ENCODE measurements around the gene ZDHHC7. TPM values are rescaled to one million over a fixed set of nuclear protein-coding genes. Genes with fewer than 3 reads are reported as not detected.
A peak's percentile ranks its signal among the peaks of the same experiment; 100 is the strongest.
"Not testable (repeated sequence)": the region's sequence is repeated elsewhere in the genome, so short reads cannot be mapped to it uniquely, and the experiment has no call there.

ZDHHC7 gene
- total RNA-seq, 6 donors from 2014 or later, result 77.4 to 112 (median 92.7) TPM

- H3K27ac ChIP-seq, result peak overlapping the region; percentile 72 to 91 (median 86)
- H3K4me1 ChIP-seq, result peaks cover 27 to 34% (median 29%) of the 10 kb centered on the region in 4 donors
- no peaks in the 10 kb centered on the region for H3K36me3 ChIP-seq
- H3K4me3 ChIP-seq, result peak overlapping the region in 2 of 4 donors; percentile 23 to 37
- H3K27me3 ChIP-seq, result no peaks in the 10 kb centered on the region
- DNase-seq (no peak), ATAC-seq (ENCODE audit: low FRiP score in 2 of 2) (peak; percentile 63 to 74)
- TF ChIP-seq POLR2A (IDR thresholded peaks at IDR 0.05) (no peak), CTCF (IDR thresholded peaks at IDR 0.05) (peak in 2 of 6 experiments; percentile 29 to 41), EP300 (IDR thresholded peaks at IDR 0.05) (no peak), POLR2AphosphoS5 (IDR thresholded peaks at IDR 0.05) (no peak)
- 72 to 73% methylated on average over 16 of the region's 16 CpGs for WGBS, 2 donors
- H3K9me3 ChIP-seq, result no peaks in the 10 kb centered on the region
Measured at GRCh38 chr16:85056211-85056748, 44.9 kb upstream of the ZDHHC7 start.

GRCh38 chr16:85055493-85056210 lies 44.3 kb upstream of the ZDHHC7 start:
- peak in 1 of 4 donors; percentile 27 for TF ChIP-seq POLR2A (IDR thresholded peaks at IDR 0.05)
- TF ChIP-seq EP300 (IDR thresholded peaks at IDR 0.05), result peak in 2 of 4 donors; percentile 40 to 42
- peak; percentile 63 to 67 for TF ChIP-seq POLR2AphosphoS5 (IDR thresholded peaks at IDR 0.05)
- no peak for TF ChIP-seq CTCF (IDR thresholded peaks at IDR 0.05)
- Histone ChIP-seq H3K27ac (peak overlapping the region; percentile 72 to 91 (median 86)), H3K4me1 (peaks cover 28 to 36% (median 31%) of the 10 kb centered on the region in 4 donors), H3K9me3 (no peaks in the 10 kb centered on the region), H3K36me3 (no peaks in the 10 kb centered on the region), H3K4me3 (peak overlapping the region in 2 of 4 donors; percentile 23 to 37), H3K27me3 (no peaks in the 10 kb centered on the region)
- peak in 1 of 2 donors; percentile 86 for DNase-seq
- WGBS, 2 donors, result 12 to 40% methylated on average over 9 to 12 of the region's 14 CpGs
- peak; percentile 86 to 90 for ATAC-seq (ENCODE audit: low FRiP score in 2 of 2)

- H3K9me3 ChIP-seq, result no peaks in the 10 kb centered on the region
- H3K4me3 ChIP-seq, result peak overlapping the region in 2 of 4 donors; percentile 23 to 37
- peak overlapping the region; percentile 72 to 91 (median 86) for H3K27ac ChIP-seq
- TF ChIP-seq CTCF (IDR thresholded peaks at IDR 0.05) (no peak), EP300 (IDR thresholded peaks at IDR 0.05) (no peak), POLR2A (IDR thresholded peaks at IDR 0.05) (no peak)
- ATAC-seq (ENCODE audit: low FRiP score in 2 of 2) (no peak), DNase-seq (no peak)
- no peaks in the 10 kb centered on the region for H3K36me3 ChIP-seq
- peaks cover 28 to 39% (median 33%) of the 10 kb centered on the region in 4 donors for H3K4me1 ChIP-seq
- 43 to 49% methylated on average over 6 of the region's 6 CpGs for WGBS, 2 donors
- H3K27me3 ChIP-seq, result no peaks in the 10 kb centered on the region
Measured at GRCh38 chr16:85054948-85055492, 43.7 kb upstream of the ZDHHC7 start.

GRCh38 chr16:85054321-85054720 lies 43.0 kb upstream of the ZDHHC7 start:
- H3K4me3 ChIP-seq; H3K36me3 ChIP-seq; DNase-seq; ATAC-seq (ENCODE audit: low FRiP score in 2 of 2); H3K9me3 ChIP-seq; H3K27me3 ChIP-seq: not testable (repeated sequence)
- 79 to 100% methylated on average over 3 of the region's 3 CpGs for WGBS, 2 donors
- peaks cover 28 to 39% (median 33%) of the 10 kb centered on the region in 4 donors for H3K4me1 ChIP-seq
- peak overlapping the region; percentile 72 to 91 (median 86) for H3K27ac ChIP-seq

- Histone ChIP-seq H3K9me3 (no peaks in the 10 kb centered on the region), H3K36me3 (no peaks in the 10 kb centered on the region), H3K4me1 (peaks cover 34 to 47% (median 41%) of the 10 kb centered on the region in 4 donors), H3K4me3 (no peak overlapping the region), H3K27ac (no peak overlapping the region), H3K27me3 (no peaks in the 10 kb centered on the region)
- DNase-seq (no peak), ATAC-seq (ENCODE audit: low FRiP score in 2 of 2) (no peak)
- 91 to 92% methylated on average over 10 of the region's 10 CpGs for WGBS, 2 donors
- TF ChIP-seq POLR2A (IDR thresholded peaks at IDR 0.05), result no peak
- no peak for TF ChIP-seq CTCF (IDR thresholded peaks at IDR 0.05)
- TF ChIP-seq EP300 (IDR thresholded peaks at IDR 0.05), result no peak
- no peak for TF ChIP-seq POLR2AphosphoS5 (IDR thresholded peaks at IDR 0.05)
Measured at GRCh38 chr16:85052536-85052935, 41.2 kb upstream of the ZDHHC7 start.

All from upper lobe of left lung (tissue), 6 donors.